Measurements from ENCODE around the gene MALT1. TPM values are rescaled to one million over a fixed set of nuclear protein-coding genes. Genes with fewer than 3 reads are reported as not detected.

Gene MALT1
- total RNA-seq, 3 donors from 2014 or later, result 26.7 to 33.5 (median 26.9) TPM

DNA sequence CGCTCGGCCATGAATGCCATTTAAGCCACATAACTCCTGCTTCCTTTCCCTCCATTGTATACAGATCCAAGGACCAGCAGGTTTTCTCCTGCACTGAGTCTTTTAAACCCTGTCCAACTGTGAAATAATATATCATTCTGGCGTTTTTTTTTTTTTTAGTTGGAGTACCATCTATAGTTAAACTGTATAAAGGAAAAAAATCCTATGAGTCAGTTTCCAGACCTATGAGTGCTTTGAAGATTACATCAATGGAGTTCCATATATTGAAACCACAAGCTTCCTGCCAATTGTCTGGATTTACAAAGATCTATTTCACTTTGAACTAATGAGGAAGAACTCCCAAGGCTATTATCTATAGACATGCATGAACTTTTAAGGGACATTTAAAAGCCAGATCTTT, 2.4 kb upstream of the MALT1 start:
- H3K36me3 ChIP-seq, result no peaks in the 10 kb centered on the region
- H3K4me1 ChIP-seq, result peaks cover 0 to 5% of the 10 kb centered on the region in 2 donors
- DNase-seq (ENCODE audit: low spot score in 2 of 2), result no peak
- no peak overlapping the region for H3K4me3 ChIP-seq
- no peak overlapping the region for H3K27ac ChIP-seq
- no peaks in the 10 kb centered on the region for H3K9me3 ChIP-seq
- intact Hi-C loops (cut with DNase I; ENCODE audit: low total_unique reads), result no loop called here
- TF ChIP-seq, protein P1, sequence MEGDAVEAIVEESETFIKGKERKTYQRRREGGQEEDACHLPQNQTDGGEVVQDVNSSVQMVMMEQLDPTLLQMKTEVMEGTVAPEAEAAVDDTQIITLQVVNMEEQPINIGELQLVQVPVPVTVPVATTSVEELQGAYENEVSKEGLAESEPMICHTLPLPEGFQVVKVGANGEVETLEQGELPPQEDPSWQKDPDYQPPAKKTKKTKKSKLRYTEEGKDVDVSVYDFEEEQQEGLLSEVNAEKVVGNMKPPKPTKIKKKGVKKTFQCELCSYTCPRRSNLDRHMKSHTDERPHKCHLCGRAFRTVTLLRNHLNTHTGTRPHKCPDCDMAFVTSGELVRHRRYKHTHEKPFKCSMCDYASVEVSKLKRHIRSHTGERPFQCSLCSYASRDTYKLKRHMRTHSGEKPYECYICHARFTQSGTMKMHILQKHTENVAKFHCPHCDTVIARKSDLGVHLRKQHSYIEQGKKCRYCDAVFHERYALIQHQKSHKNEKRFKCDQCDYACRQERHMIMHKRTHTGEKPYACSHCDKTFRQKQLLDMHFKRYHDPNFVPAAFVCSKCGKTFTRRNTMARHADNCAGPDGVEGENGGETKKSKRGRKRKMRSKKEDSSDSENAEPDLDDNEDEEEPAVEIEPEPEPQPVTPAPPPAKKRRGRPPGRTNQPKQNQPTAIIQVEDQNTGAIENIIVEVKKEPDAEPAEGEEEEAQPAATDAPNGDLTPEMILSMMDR (IDR thresholded peaks at IDR 0.05), result no peak
- TF ChIP-seq POLR2A (IDR thresholded peaks at IDR 0.05) (no peak), POLR2AphosphoS5 (IDR thresholded peaks at IDR 0.05) (no peak)
- no peaks in the 10 kb centered on the region for H3K27me3 ChIP-seq

- Histone ChIP-seq H3K4me1 (peaks cover 0 to 5% of the 10 kb centered on the region in 2 donors), H3K4me3 (no peak overlapping the region), H3K27me3 (no peaks in the 10 kb centered on the region), H3K27ac (peak overlapping the region; percentile 97), H3K36me3 (no peaks in the 10 kb centered on the region), H3K9me3 (no peaks in the 10 kb centered on the region)
- DNase-seq (ENCODE audit: low spot score in 2 of 2), result no peak
- TF ChIP-seq POLR2AphosphoS5 (IDR thresholded peaks at IDR 0.05) (no peak), POLR2A (IDR thresholded peaks at IDR 0.05) (no peak)
- TF ChIP-seq, protein P1 (IDR thresholded peaks at IDR 0.05), result no peak
- intact Hi-C loops (cut with DNase I; ENCODE audit: low total_unique reads), result no loop called here
Observed at GRCh38 chr18:58669731-58670378, 1.4 kb upstream of the MALT1 start.

DNA sequence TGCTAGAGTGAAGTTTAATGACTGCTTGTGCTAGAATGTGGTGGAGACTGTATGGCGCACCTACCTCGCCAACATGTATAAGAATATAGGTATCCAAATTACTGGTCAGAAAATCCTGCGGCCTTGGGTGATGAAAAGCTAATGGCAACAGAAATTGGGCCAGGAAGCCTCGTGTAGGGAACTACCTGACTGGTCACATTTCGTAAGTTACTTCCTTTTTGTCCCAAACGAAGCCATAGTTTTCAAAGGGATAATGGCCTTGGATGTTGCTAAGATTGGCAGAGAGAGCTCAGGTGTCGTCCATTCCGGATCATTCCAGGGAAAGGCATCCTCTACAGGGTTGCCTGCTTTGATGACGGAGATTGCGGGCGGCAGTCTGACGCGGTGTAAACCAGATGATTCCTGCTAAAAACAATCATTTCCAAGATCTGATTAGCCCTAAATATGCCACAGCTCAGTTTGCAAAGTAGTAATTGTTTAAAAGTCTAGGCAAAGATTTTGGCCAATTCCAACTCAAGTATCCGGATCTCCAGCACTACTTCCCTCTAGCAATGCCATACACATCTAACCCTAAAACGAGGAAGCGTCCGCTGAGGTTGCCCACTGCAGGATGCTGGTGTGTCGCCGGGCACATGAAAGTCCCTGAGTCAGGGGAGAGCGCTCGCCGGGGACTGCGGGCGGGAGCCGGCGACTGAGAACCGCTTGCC, 708 bp upstream of the MALT1 start:
- no peak for DNase-seq (ENCODE audit: low spot score in 2 of 2)
- intact Hi-C loops (cut with DNase I; ENCODE audit: low total_unique reads), result no loop called here
- H3K36me3 ChIP-seq, result no peaks in the 10 kb centered on the region
- TF ChIP-seq, protein P1 (IDR thresholded peaks at IDR 0.05), result no peak
- TF ChIP-seq POLR2AphosphoS5 (IDR thresholded peaks at IDR 0.05) (no peak), POLR2A (IDR thresholded peaks at IDR 0.05) (no peak)
- H3K27ac ChIP-seq, result peak overlapping the region; percentile 97
- H3K27me3 ChIP-seq, result no peaks in the 10 kb centered on the region
- H3K4me1 ChIP-seq, result peaks cover 0 to 5% of the 10 kb centered on the region in 2 donors
- H3K9me3 ChIP-seq, result no peaks in the 10 kb centered on the region
- H3K4me3 ChIP-seq, result peak overlapping the region; percentile 72 to 94 (median 82)

GRCh38 chr18:58671632-58672564, 633 bp downstream of the MALT1 start:
- peak overlapping the region; percentile 72 to 94 (median 82) for H3K4me3 ChIP-seq
- H3K36me3 ChIP-seq, result no peaks in the 10 kb centered on the region
- intact Hi-C loops (cut with DNase I; ENCODE audit: low total_unique reads), result no loop called here
- peak overlapping the region; percentile 97 for H3K27ac ChIP-seq
- peaks cover 0 to 5% of the 10 kb centered on the region in 2 donors for H3K4me1 ChIP-seq
- DNase-seq (ENCODE audit: low spot score in 2 of 2), result peak in 1 of 2 donors; percentile 54
- H3K9me3 ChIP-seq, result no peaks in the 10 kb centered on the region
- no peaks in the 10 kb centered on the region for H3K27me3 ChIP-seq
- TF ChIP-seq POLR2A (IDR thresholded peaks at IDR 0.05) (no peak), POLR2AphosphoS5 (IDR thresholded peaks at IDR 0.05) (no peak)
- TF ChIP-seq, protein P1 (IDR thresholded peaks at IDR 0.05), result no peak
